NCI-H2196 (cell line): Measurements from ENCODE around the gene MUSK.

Experiments used
- DNase-seq: peaks from one replicate; lab custom pipeline; 2025; ENCODE audit not compliant: unreplicated experiment; lab: John Stamatoyannopoulos, UW

The MUSK gene

DNA sequence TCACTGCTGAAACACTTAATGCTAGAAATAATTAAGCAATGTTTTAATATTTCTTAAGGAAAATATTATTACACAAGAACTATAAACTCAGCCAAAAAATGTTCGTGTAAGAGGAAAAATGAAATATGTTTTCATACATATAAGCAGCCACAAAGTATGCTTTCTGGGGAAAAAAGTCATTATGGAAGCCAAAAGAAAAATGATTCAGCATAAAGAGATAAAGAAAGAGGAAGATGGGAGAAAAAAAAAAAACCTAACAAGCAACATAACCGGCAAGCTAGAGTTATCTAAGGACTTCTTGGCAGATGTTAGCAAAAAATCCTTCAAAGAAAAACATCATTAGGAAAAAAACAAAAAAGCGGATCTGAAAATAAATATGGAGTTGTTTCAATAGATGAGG lies 179.1 kb downstream of the MUSK start:
- no peak for DNase-seq

DNA sequence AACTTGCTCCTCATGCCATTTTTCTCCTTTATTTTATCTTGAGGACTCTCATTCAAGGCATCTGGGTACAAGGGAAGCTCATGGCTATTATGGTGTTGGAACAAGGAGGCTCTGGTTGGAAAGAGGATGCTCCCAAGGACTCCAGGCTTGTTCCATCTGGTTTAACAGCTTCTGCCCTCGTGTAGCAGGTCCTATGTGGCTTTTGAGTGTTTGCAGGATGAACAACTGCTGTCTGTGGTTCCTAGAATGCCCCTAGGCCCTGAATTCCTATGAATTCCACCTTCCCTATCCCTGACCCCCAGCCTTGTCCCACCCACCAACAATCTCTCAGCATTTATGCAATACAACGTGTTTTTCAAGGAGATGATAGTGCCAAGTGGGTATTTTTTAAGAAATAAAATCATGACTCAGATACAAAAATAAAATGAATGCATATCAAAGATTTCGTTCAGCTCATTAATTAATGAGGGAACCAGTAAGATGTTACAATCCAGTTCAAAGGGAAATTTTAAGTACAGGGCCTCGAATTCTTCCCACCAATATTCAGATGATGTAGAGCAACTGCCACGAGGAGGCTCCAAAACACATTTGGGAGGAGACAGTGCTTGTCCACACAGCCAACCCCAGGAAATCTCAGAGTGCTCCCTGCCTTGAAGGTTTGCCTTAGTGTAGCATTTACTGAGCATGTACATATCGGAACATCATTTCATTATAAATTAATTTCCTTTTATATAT lies 182.0 kb downstream of the MUSK start:
- no peak for DNase-seq
